ENCODE results near the gene CD209.

DNA sequence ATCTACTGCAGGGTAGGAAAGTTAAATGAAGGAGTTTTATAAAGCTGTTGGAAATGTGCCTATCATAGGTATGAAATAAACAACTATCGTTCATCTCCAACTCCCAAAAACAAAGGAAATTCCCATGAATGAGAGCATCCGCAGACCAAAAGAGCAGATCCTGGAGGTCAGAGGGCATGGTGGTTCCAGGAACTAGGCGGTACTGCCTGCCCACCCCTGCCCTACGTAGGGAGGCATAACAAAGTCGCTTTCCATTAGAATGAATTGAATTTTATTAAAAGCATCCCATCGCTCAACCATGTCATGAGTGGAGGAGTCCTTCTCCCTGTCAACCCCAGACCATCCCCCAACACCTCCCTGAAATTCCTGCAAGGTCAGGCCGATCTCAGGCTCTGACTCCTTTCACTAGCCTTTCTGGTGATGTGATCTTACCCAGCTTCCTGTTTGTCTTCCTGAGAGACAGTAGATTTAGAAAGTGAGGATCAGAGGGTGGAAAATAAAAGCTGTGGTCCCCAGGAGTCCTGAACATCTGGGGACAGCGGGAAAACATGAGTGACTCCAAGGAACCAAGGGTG, 15.5 kb upstream of the CD209 start, which contains the start of gene CLEC4M:
- TF ChIP-seq, protein P1, sequence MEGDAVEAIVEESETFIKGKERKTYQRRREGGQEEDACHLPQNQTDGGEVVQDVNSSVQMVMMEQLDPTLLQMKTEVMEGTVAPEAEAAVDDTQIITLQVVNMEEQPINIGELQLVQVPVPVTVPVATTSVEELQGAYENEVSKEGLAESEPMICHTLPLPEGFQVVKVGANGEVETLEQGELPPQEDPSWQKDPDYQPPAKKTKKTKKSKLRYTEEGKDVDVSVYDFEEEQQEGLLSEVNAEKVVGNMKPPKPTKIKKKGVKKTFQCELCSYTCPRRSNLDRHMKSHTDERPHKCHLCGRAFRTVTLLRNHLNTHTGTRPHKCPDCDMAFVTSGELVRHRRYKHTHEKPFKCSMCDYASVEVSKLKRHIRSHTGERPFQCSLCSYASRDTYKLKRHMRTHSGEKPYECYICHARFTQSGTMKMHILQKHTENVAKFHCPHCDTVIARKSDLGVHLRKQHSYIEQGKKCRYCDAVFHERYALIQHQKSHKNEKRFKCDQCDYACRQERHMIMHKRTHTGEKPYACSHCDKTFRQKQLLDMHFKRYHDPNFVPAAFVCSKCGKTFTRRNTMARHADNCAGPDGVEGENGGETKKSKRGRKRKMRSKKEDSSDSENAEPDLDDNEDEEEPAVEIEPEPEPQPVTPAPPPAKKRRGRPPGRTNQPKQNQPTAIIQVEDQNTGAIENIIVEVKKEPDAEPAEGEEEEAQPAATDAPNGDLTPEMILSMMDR (conservative IDR thresholded peaks at IDR 0.05; ENCODE audit: low read length): no peak
- no peak for TF ChIP-seq EZH2phosphoT487 (IDR thresholded peaks at IDR 0.05; ENCODE audit: borderline replicate concordance, low read depth, low read length)
